Epidermal melanocyte (primary cell): Measurements from ENCODE around the gene SBF2.
"Not testable (repeated sequence)": the region's sequence is repeated elsewhere in the genome, so short reads cannot be mapped to it uniquely, and the experiment has no call there.

Experiments used
- DNase-seq: peaks from one replicate; pipeline ENCODE4 v3.0.0; 2011; ENCODE audit warnings: low spot score; ENCODE audit not compliant: insufficient read length

Gene SBF2

GRCh38 chr11:9754010-9754471 lies 540.0 kb downstream of the SBF2 start:
- DNase-seq = no peak

- DNase-seq = no peak
These were observed 541.0 kb downstream of the SBF2 start for GRCh38 chr11:9753021-9753420.

GRCh38 chr11:9752091-9752490 lies 541.9 kb downstream of the SBF2 start:
- no peak for DNase-seq

- DNase-seq = no peak
These were observed 543.5 kb downstream of the SBF2 start for GRCh38 chr11:9750551-9750950.

GRCh38 chr11:9748361-9748970 lies 545.6 kb downstream of the SBF2 start:
- no peak for DNase-seq

- no peak for DNase-seq
These were observed 546.2 kb downstream of the SBF2 start for GRCh38 chr11:9747828-9748227.

GRCh38 chr11:9747229-9747628 lies 546.8 kb downstream of the SBF2 start:
- no peak for DNase-seq

GRCh38 chr11:9745411-9746211 lies 548.4 kb downstream of the SBF2 start:
- DNase-seq = no peak

- not testable (repeated sequence) for DNase-seq
These were observed 550.5 kb downstream of the SBF2 start for GRCh38 chr11:9743512-9743911.

- DNase-seq = no peak
These were observed 552.8 kb downstream of the SBF2 start for GRCh38 chr11:9741260-9741659.

- no peak for DNase-seq
These were observed 553.7 kb downstream of the SBF2 start for GRCh38 chr11:9740202-9740883.

GRCh38 chr11:9739123-9739900 lies 554.7 kb downstream of the SBF2 start:
- no peak for DNase-seq

- no peak for DNase-seq
These were observed 555.3 kb downstream of the SBF2 start for GRCh38 chr11:9738707-9739106.

- no peak for DNase-seq
These were observed 555.9 kb downstream of the SBF2 start for GRCh38 chr11:9738116-9738515.

GRCh38 chr11:9736365-9736764 lies 557.7 kb downstream of the SBF2 start:
- no peak for DNase-seq

- no peak for DNase-seq
These were observed 558.1 kb downstream of the SBF2 start for GRCh38 chr11:9735919-9736318.

- DNase-seq = no peak
These were observed 558.8 kb downstream of the SBF2 start for GRCh38 chr11:9735236-9735635.

GRCh38 chr11:9733212-9733611 lies 560.8 kb downstream of the SBF2 start:
- DNase-seq = no peak

GRCh38 chr11:9732453-9732852 lies 561.6 kb downstream of the SBF2 start:
- no peak for DNase-seq

- no peak for DNase-seq
These were observed 562.8 kb downstream of the SBF2 start for GRCh38 chr11:9731256-9731655.
